ENCODE results near the gene WDFY3.

WDFY3 gene

DNA sequence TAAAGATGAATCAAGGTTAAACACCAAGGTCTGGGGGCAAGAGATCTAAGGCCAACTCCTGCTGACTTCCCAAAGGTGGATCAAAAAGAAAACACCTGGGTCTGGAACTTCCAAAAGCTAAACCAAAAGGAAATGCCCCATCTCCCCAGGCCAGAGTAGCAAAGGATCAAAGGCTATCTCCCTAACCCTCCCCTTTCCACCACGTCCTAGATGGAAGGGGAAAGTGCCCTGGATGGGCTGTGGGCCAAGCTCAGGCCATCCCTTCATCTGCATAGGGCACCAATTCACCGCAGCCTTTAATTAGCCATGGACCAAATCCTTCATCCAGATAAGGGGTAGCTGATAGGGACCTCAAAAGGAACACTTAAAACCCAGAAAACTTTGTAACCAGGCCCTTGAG is 100.2 kb downstream of the WDFY3 start:
- H3K79me2 ChIP-seq (ENCODE audit: insufficient read depth, low read length): no peaks in the 10 kb centered on the region
- H3K9ac ChIP-seq (ENCODE audit: low read depth, low read length, poor library complexity, severe bottlenecking): no peak overlapping the region
- H3F3A ChIP-seq (ENCODE audit: low read depth): no peaks in the 10 kb centered on the region
- H2AFZ ChIP-seq (ENCODE audit: low read length): no peak overlapping the region
- H3K4me3 ChIP-seq (ENCODE audit: low read length, poor library complexity, severe bottlenecking): no peak overlapping the region
- H3K9me3 ChIP-seq (ENCODE audit: insufficient read depth, low read depth, low read length): no peaks in the 10 kb centered on the region
- H3K36me3 ChIP-seq (ENCODE audit: insufficient read depth, low read length): no peaks in the 10 kb centered on the region
- no peaks in the 10 kb centered on the region for H3K27me3 ChIP-seq (ENCODE audit: insufficient read depth, low read length, poor library complexity, severe bottlenecking)
- no peaks in the 10 kb centered on the region for H3K4me1 ChIP-seq (ENCODE audit: insufficient read depth, low read length, poor library complexity, severe bottlenecking)
- TF ChIP-seq, protein P1, sequence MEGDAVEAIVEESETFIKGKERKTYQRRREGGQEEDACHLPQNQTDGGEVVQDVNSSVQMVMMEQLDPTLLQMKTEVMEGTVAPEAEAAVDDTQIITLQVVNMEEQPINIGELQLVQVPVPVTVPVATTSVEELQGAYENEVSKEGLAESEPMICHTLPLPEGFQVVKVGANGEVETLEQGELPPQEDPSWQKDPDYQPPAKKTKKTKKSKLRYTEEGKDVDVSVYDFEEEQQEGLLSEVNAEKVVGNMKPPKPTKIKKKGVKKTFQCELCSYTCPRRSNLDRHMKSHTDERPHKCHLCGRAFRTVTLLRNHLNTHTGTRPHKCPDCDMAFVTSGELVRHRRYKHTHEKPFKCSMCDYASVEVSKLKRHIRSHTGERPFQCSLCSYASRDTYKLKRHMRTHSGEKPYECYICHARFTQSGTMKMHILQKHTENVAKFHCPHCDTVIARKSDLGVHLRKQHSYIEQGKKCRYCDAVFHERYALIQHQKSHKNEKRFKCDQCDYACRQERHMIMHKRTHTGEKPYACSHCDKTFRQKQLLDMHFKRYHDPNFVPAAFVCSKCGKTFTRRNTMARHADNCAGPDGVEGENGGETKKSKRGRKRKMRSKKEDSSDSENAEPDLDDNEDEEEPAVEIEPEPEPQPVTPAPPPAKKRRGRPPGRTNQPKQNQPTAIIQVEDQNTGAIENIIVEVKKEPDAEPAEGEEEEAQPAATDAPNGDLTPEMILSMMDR (conservative IDR thresholded peaks at IDR 0.05; ENCODE audit: low read length): no peak
- no peak for TF ChIP-seq EZH2phosphoT487 (IDR thresholded peaks at IDR 0.05; ENCODE audit: borderline replicate concordance)
- no peak overlapping the region for H3K4me2 ChIP-seq (ENCODE audit: low read depth, low read length, poor library complexity, severe bottlenecking)
- no peaks in the 10 kb centered on the region for H4K20me1 ChIP-seq (ENCODE audit: insufficient read depth, low read length, poor library complexity, severe bottlenecking)
- no peaks in the 10 kb centered on the region for H3K9me2 ChIP-seq (replicated peaks; ENCODE audit: low read depth, low read length)

DNA sequence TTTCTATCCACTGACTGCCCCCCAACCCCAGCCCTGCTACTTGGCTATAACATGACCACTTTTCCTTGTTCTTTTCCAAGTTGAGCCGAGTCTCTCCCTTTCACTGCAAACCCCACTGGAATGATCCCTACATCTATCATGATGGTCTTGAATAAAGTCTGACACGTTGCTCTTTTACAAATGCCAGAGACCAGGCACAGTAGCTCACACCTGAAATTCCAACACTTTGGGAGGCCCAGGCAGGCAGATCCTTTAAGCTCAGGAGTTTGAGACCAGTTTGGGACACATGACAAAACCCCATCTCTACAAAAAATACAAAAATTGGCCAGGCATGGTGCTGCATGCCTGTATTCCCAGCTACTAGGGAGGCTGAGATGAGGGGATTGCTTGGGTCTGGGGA is 100.9 kb downstream of the WDFY3 start:
- Histone ChIP-seq H3K27me3 (ENCODE audit: insufficient read depth, low read length, poor library complexity, severe bottlenecking) (no peaks in the 10 kb centered on the region), H3K4me1 (ENCODE audit: insufficient read depth, low read length, poor library complexity, severe bottlenecking) (no peaks in the 10 kb centered on the region), H3K9ac (ENCODE audit: low read depth, low read length, poor library complexity, severe bottlenecking) (no peak overlapping the region), H4K20me1 (ENCODE audit: insufficient read depth, low read length, poor library complexity, severe bottlenecking) (no peaks in the 10 kb centered on the region), H3K9me3 (ENCODE audit: insufficient read depth, low read depth, low read length) (no peaks in the 10 kb centered on the region), H3K9me2 (replicated peaks; ENCODE audit: low read depth, low read length) (no peaks in the 10 kb centered on the region), H3K4me2 (ENCODE audit: low read depth, low read length, poor library complexity, severe bottlenecking) (no peak overlapping the region), H3K36me3 (ENCODE audit: insufficient read depth, low read length) (no peaks in the 10 kb centered on the region), H2AFZ (ENCODE audit: low read length) (no peak overlapping the region), H3K4me3 (ENCODE audit: low read length, poor library complexity, severe bottlenecking) (no peak overlapping the region), H3F3A (ENCODE audit: low read depth) (no peaks in the 10 kb centered on the region), H3K79me2 (ENCODE audit: insufficient read depth, low read length) (no peaks in the 10 kb centered on the region)
- TF ChIP-seq, protein P1 (conservative IDR thresholded peaks at IDR 0.05; ENCODE audit: low read length): no peak
- TF ChIP-seq EZH2phosphoT487 (IDR thresholded peaks at IDR 0.05; ENCODE audit: borderline replicate concordance): no peak

- H3K9ac ChIP-seq (ENCODE audit: low read depth, low read length, poor library complexity, severe bottlenecking): no peak overlapping the region
- no peaks in the 10 kb centered on the region for H4K20me1 ChIP-seq (ENCODE audit: insufficient read depth, low read length, poor library complexity, severe bottlenecking)
- no peaks in the 10 kb centered on the region; the same call in 1 of the 2 replicates for H3K36me3 ChIP-seq (ENCODE audit: insufficient read depth, low read length)
Measured at GRCh38 chr4:84862064-84862463, 104.4 kb downstream of the WDFY3 start.

More at GRCh38 chr4:84862064-84862463, 104.4 kb downstream of the WDFY3 start:
- no peaks in the 10 kb centered on the region for H3F3A ChIP-seq (ENCODE audit: low read depth)
- TF ChIP-seq EZH2phosphoT487 (IDR thresholded peaks at IDR 0.05; ENCODE audit: borderline replicate concordance): no peak
- TF ChIP-seq, protein P1 (conservative IDR thresholded peaks at IDR 0.05; ENCODE audit: low read length): no peak
- H2AFZ ChIP-seq (ENCODE audit: low read length): no peak overlapping the region
- no peaks in the 10 kb centered on the region for H3K9me3 ChIP-seq (ENCODE audit: insufficient read depth, low read depth, low read length)
- H3K9me2 ChIP-seq (replicated peaks; ENCODE audit: low read depth, low read length): no peaks in the 10 kb centered on the region
- H3K79me2 ChIP-seq (ENCODE audit: insufficient read depth, low read length): no peaks in the 10 kb centered on the region
- H3K4me1 ChIP-seq (ENCODE audit: insufficient read depth, low read length, poor library complexity, severe bottlenecking): no peaks in the 10 kb centered on the region
- H3K4me3 ChIP-seq (ENCODE audit: low read length, poor library complexity, severe bottlenecking): no peak overlapping the region
- H3K4me2 ChIP-seq (ENCODE audit: low read depth, low read length, poor library complexity, severe bottlenecking): no peak overlapping the region
- no peaks in the 10 kb centered on the region for H3K27me3 ChIP-seq (ENCODE audit: insufficient read depth, low read length, poor library complexity, severe bottlenecking)
